ENCODE data around the gene HTR3B. TPM values are rescaled to one million over a fixed set of nuclear protein-coding genes. Genes with fewer than 3 reads are reported as not detected.

Gene HTR3B, protein sequence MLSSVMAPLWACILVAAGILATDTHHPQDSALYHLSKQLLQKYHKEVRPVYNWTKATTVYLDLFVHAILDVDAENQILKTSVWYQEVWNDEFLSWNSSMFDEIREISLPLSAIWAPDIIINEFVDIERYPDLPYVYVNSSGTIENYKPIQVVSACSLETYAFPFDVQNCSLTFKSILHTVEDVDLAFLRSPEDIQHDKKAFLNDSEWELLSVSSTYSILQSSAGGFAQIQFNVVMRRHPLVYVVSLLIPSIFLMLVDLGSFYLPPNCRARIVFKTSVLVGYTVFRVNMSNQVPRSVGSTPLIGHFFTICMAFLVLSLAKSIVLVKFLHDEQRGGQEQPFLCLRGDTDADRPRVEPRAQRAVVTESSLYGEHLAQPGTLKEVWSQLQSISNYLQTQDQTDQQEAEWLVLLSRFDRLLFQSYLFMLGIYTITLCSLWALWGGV
- total RNA-seq: not detected

DNA sequence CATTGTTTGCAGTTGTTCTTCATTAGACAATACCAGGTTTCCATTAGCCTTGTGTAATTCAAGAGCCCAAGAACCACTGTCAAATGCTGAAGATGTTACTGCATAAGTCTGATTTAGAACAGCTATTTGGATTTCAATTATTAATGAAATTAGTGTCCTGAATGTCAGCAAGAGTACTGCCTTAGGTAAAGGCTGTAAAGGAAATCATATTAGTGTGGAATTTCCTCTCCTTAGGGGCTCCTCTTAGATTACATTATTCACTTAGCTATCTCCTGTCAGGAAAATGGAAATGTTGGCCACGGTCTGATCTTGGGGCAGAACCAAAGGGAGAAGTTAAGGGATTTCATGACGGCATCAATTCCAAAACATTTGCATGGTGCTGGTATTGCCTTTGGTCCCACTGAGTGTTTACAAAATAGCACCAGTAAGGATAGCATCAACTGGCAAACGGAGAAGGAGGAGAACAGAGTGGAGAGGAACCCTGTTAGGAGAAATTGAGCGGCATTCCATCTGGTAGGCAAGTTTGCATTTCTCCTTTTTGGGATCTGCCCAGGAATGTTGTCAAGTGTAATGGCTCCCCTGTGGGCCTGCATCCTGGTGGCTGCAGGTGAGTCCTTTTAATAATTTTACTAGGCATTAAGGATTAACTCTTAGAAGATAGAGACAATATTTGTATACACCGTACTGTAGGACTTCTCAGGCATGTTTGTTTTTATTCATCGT, at the start of gene HTR3B:
HTR3B (plus strand) TSS at position 418 of the 723 bp plus-strand sequence; CDS start at position 556, 138 bp downstream.
- WGBS, 2 donors: 64 to 70% methylated on average over 6 of the region's 6 CpGs
- no peak for TF ChIP-seq POLR2A (IDR thresholded peaks at IDR 0.05)
- TF ChIP-seq, protein P1, sequence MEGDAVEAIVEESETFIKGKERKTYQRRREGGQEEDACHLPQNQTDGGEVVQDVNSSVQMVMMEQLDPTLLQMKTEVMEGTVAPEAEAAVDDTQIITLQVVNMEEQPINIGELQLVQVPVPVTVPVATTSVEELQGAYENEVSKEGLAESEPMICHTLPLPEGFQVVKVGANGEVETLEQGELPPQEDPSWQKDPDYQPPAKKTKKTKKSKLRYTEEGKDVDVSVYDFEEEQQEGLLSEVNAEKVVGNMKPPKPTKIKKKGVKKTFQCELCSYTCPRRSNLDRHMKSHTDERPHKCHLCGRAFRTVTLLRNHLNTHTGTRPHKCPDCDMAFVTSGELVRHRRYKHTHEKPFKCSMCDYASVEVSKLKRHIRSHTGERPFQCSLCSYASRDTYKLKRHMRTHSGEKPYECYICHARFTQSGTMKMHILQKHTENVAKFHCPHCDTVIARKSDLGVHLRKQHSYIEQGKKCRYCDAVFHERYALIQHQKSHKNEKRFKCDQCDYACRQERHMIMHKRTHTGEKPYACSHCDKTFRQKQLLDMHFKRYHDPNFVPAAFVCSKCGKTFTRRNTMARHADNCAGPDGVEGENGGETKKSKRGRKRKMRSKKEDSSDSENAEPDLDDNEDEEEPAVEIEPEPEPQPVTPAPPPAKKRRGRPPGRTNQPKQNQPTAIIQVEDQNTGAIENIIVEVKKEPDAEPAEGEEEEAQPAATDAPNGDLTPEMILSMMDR (IDR thresholded peaks at IDR 0.05): no peak
- H3K4me3 ChIP-seq (ENCODE audit: low read depth, poor library complexity, severe bottlenecking): no peak within 1 kb of the TSS
- peak in 1 of 2 donors; percentile 25 for DNase-seq (ENCODE audit: low spot score in 2 of 2)
- intact Hi-C loops (cut with DNase I; ENCODE audit: low total_unique reads): no loop called here

DNA sequence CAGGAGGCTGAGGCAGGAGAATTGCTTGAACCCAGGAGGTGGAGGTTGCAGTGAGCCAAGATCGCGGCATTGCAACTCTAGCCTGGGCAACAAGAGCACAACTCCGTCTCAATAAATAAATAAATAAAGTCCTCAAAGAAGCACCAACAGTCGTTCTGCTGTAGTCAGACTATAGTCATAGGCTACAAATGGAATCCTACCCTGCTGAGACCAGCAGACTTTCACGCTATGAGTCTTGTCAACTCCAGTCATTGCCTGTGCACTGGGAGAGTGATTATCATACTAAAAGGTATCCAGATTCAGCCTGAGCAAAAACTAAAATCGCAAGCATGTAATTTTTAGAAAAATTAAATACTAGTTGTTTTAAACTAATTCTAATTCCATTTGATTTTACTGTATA, 48.8 kb upstream of the HTR3B start:
- no peak for DNase-seq (ENCODE audit: low spot score in 2 of 2)
- intact Hi-C loops (cut with DNase I; ENCODE audit: low total_unique reads): no loop called here
- TF ChIP-seq, protein P1 (IDR thresholded peaks at IDR 0.05): no peak
- no peak for TF ChIP-seq POLR2A (IDR thresholded peaks at IDR 0.05)
- H3K4me3 ChIP-seq (ENCODE audit: low read depth, poor library complexity, severe bottlenecking): no peak overlapping the region
- 95% methylated on average over 6 of the region's 6 CpGs for WGBS, 2 donors

DNA sequence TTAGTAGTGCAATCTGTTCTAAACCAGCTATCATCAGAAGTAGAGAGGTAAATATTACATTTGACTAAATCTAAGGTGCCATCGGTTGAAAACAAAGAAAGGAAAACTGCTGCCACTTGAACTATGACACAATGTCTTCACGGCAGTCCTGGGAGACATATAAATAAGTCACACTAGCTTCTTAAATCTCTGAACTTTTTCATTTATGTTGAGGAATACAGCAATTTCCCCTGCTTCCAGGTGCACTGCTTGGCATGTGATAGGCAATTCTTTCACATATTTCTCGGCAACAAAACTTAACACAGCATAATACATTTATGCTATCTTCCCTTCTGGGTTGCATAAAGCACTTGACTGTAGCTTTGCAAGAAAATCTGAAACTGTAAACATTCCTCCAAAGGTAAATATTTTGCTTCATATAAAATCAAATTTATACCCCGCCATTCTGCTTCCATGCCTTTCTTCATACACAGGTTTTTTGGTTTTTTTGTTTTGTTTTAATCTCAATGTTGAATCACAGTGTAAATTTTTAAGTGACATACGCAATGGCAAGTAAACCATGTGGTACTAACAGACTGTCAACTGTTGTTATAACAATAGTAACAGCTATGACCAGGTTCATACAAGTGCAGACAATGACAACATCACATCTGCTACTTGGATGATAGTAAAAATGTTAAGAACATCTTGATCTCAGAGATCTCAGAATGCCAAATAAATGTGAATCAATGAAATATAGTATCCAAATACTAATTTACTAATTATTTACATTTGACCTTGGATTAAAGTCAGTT, 47.4 kb upstream of the HTR3B start:
- intact Hi-C loops (cut with DNase I; ENCODE audit: low total_unique reads): no loop called here
- WGBS, 2 donors: 86 to 87% methylated on average over 5 of the region's 5 CpGs
- H3K4me3 ChIP-seq (ENCODE audit: low read depth, poor library complexity, severe bottlenecking): no peak overlapping the region
- DNase-seq (ENCODE audit: low spot score in 2 of 2): no peak
- TF ChIP-seq, protein P1 (IDR thresholded peaks at IDR 0.05): no peak
- TF ChIP-seq POLR2A (IDR thresholded peaks at IDR 0.05): no peak

DNA sequence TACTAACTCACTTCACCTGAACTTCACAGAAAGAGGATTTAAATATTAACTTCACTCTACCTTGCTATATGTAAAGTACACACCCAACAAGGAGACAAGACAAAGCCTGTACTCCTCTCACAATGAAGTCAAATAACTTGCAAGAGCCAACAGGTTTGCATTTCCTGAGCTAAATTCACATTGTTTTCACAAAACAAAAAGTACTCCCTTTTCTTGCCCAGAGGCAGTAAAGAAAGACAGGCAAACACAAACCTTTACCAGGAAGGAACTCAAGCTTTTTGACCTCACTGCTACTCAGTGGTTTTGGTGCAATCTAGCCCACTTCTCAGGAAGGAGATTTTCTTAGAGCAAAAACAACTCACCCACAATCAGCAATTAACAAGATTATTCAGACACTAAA, 44.9 kb upstream of the HTR3B start:
- TF ChIP-seq, protein P1 (IDR thresholded peaks at IDR 0.05): no peak
- TF ChIP-seq POLR2A (IDR thresholded peaks at IDR 0.05): no peak
- intact Hi-C loops (cut with DNase I; ENCODE audit: low total_unique reads): no loop called here
- H3K4me3 ChIP-seq (ENCODE audit: low read depth, poor library complexity, severe bottlenecking): no peak overlapping the region
- no peak for DNase-seq (ENCODE audit: low spot score in 2 of 2)

DNA sequence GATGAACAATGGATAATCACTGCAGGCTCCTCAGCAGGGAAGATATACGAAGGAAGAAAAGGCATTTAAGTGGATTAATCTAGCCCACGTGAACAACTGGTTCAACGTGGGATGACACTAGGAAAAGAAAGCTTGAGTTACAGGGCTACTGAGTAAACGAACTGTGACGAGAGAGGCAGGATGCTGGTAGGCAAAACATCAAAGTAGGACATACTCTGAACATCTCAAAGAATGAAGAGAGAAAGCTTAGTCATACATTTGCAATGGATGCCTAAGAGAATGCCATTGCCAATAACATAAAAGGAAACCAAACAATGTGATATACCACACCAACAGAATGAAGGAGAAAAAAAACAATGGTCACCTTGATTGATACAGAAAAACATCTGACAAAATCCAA, 42.2 kb upstream of the HTR3B start:
- intact Hi-C loops (cut with DNase I; ENCODE audit: low total_unique reads): no loop called here
- no peak for TF ChIP-seq POLR2A (IDR thresholded peaks at IDR 0.05)
- TF ChIP-seq, protein P1 (IDR thresholded peaks at IDR 0.05): no peak
- no peak overlapping the region for H3K4me3 ChIP-seq (ENCODE audit: low read depth, poor library complexity, severe bottlenecking)
- no peak for DNase-seq (ENCODE audit: low spot score in 2 of 2)
- 70 to 76% methylated on average over 5 of the region's 5 CpGs for WGBS, 2 donors
